ENCODE measurements around the gene KL. TPM values are rescaled to one million over a fixed set of nuclear protein-coding genes. Genes with fewer than 3 reads are reported as not detected.

KL gene
- polyA plus RNA-seq, 2 of the 4 experiments (the other 2 are of a cell fraction), result 0.01 TPM; not detected in 1

- Histone ChIP-seq H3K9me3 (peaks cover 11% of the 10 kb centered on the region; the same call in 2 of the 3 replicates), H3K4me2 (no peak overlapping the region), H3K27ac (no peak overlapping the region), H3K4me3 (no peak overlapping the region), H3K4me1 (no peaks in the 10 kb centered on the region)
- no peak for TF ChIP-seq HOXA7 (CRISPR knock-in tag; IDR thresholded peaks at IDR 0.05)
- no peak for TF ChIP-seq MYC (IDR thresholded peaks at IDR 0.05; ENCODE audit: borderline replicate concordance, low read length)
- no peak for TF ChIP-seq TFCP2L1 (CRISPR knock-in tag; IDR thresholded peaks at IDR 0.05)
- no peak for TF ChIP-seq KDM1A (IDR thresholded peaks at IDR 0.05; ENCODE audit: low read depth)
- no peak for TF ChIP-seq EHF (CRISPR knock-in tag; IDR thresholded peaks at IDR 0.05)
- no peak for TF ChIP-seq HEYL (CRISPR knock-in tag; IDR thresholded peaks at IDR 0.05)
- no peak for TF ChIP-seq ELK1 (IDR thresholded peaks at IDR 0.05; ENCODE audit: low read depth, low read length)
- TF ChIP-seq CBX8 (IDR thresholded peaks at IDR 0.05), result no peak
- no peak for TF ChIP-seq HOXB5 (CRISPR knock-in tag; IDR thresholded peaks at IDR 0.05)
- TF ChIP-seq JUNB (IDR thresholded peaks at IDR 0.05), result no peak
- TF ChIP-seq RARB (CRISPR knock-in tag; IDR thresholded peaks at IDR 0.05), result no peak
- no peak for TF ChIP-seq MAZ (IDR thresholded peaks at IDR 0.05; ENCODE audit: borderline replicate concordance, low read depth, low read length)
- no peak for TF ChIP-seq E2F6 (IDR thresholded peaks at IDR 0.05; ENCODE audit: borderline replicate concordance, low read depth)
- no peak for TF ChIP-seq FOXS1 (CRISPR knock-in tag; IDR thresholded peaks at IDR 0.05)
- TF ChIP-seq ZC3H11A (IDR thresholded peaks at IDR 0.05), result no peak
- no peak for TF ChIP-seq BHLHE40 (IDR thresholded peaks at IDR 0.05; ENCODE audit: low read depth, low read length)
- no peak for TF ChIP-seq EHMT2 (IDR thresholded peaks at IDR 0.05; ENCODE audit: low read depth)
- ATAC-seq, result no peak
- POLR2A ChIA-PET, result no interaction called here
- WGBS (ENCODE audit: missing lambda C conversion rate), result 45% methylated on average over 3 of the region's 3 CpGs
- no peak for DNase-seq (ENCODE audit: low read depth in 1 of 2, low spot score in 1 of 2)
- FAIRE-seq, result no peak
- CTCF ChIA-PET, result no interaction called here
Measured at GRCh38 chr13:33006638-33007037, 9.6 kb upstream of the KL start.

DNA sequence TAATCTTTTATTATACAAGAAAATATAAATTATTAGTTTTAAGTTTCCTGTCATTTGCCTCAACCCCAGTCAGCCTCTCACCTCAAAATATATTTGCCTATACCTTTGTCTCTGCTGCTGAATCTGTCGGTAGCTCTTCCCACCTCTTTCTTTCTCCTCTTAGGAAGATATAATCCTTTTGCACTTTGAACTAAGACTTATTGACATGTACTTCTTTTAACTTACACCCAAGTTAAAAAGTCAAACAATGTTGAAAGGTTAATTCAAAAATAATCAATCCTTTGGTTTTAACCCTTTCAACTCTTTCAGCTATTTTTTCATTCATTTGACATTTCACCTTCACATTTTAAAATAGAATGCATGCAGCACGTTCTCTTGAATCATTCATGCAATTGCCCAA lies 9.0 kb upstream of the KL start:
- Histone ChIP-seq H3K4me3 (no peak overlapping the region), H3K9me3 (peaks cover 11% of the 10 kb centered on the region; the same call in 2 of the 3 replicates), H3K4me2 (no peak overlapping the region), H3K4me1 (no peaks in the 10 kb centered on the region), H3K27ac (no peak overlapping the region)
- ATAC-seq (no peak), FAIRE-seq (no peak), DNase-seq (ENCODE audit: low read depth in 1 of 2, low spot score in 1 of 2) (no peak)
- 55% methylated on average over 2 of the region's 2 CpGs for whole genome bisulfite sequencing (ENCODE audit: missing lambda C conversion rate)
- CTCF ChIA-PET, result no interaction called here
- TF ChIP-seq ZSCAN20 (CRISPR knock-in tag; IDR thresholded peaks at IDR 0.05) (no peak), ESRRA (IDR thresholded peaks at IDR 0.05; ENCODE audit: borderline replicate concordance, low read length) (no peak), RARB (CRISPR knock-in tag; IDR thresholded peaks at IDR 0.05) (no peak), EHMT2 (IDR thresholded peaks at IDR 0.05; ENCODE audit: low read depth) (no peak), NFE2L2 (conservative IDR thresholded peaks at IDR 0.05; ENCODE audit: low read length) (no peak), JUNB (IDR thresholded peaks at IDR 0.05) (no peak), FOSL2 (IDR thresholded peaks at IDR 0.05) (no peak), FOSL2 (CRISPR knock-in tag; IDR thresholded peaks at IDR 0.05) (no peak), HOXA7 (CRISPR knock-in tag; IDR thresholded peaks at IDR 0.05) (no peak), CBX8 (IDR thresholded peaks at IDR 0.05) (no peak), NR3C1 (IDR thresholded peaks at IDR 0.05) (no peak), MAFK (IDR thresholded peaks at IDR 0.05; ENCODE audit: partially characterized antibody) (no peak), FOXS1 (CRISPR knock-in tag; IDR thresholded peaks at IDR 0.05) (no peak), RFX5 (IDR thresholded peaks at IDR 0.05) (no peak), RCOR1 (IDR thresholded peaks at IDR 0.05; ENCODE audit: low read depth, low read length) (no peak), ZC3H11A (IDR thresholded peaks at IDR 0.05) (no peak)
- TF ChIP-seq, protein P1, sequence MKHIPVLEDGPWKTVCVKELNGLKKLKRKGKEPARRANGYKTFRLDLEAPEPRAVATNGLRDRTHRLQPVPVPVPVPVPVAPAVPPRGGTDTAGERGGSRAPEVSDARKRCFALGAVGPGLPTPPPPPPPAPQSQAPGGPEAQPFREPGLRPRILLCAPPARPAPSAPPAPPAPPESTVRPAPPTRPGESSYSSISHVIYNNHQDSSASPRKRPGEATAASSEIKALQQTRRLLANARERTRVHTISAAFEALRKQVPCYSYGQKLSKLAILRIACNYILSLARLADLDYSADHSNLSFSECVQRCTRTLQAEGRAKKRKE (CRISPR knock-in tag; IDR thresholded peaks at IDR 0.05; ENCODE audit: low read depth), result no peak
- TF ChIP-seq, protein P2, sequence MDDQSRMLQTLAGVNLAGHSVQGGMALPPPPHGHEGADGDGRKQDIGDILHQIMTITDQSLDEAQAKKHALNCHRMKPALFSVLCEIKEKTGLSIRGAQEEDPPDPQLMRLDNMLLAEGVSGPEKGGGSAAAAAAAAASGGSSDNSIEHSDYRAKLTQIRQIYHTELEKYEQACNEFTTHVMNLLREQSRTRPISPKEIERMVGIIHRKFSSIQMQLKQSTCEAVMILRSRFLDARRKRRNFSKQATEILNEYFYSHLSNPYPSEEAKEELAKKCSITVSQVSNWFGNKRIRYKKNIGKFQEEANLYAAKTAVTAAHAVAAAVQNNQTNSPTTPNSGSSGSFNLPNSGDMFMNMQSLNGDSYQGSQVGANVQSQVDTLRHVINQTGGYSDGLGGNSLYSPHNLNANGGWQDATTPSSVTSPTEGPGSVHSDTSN (IDR thresholded peaks at IDR 0.05), result no peak
- POLR2A ChIA-PET, result no interaction called here

Measured in A549 (cell line).